OCI-LY7 (cell line): ENCODE measurements around the gene RAB21.

ENCODE experiments used
- EZH2phosphoT487 ChIP-seq: fragments of 200-600 bp; sonication (generic); IDR thresholded peaks from 2 replicates; pipeline ENCODE4 v1.6.1; 2018; ENCODE audit warnings: low read depth, borderline replicate concordance, mild to moderate bottlenecking, mixed run types, antibody characterized with exemption, low read length, moderate library complexity, mixed read lengths
- TF ChIP-seq, protein P1 (sequence below): fragments of 200-600 bp; sonication (generic); conservative IDR thresholded peaks from 2 replicates; pipeline ENCODE4 v1.5.1; 2014; ENCODE audit warnings: mild to moderate bottlenecking, antibody characterized with exemption, low read length, moderate library complexity, mixed read lengths

DNA sequence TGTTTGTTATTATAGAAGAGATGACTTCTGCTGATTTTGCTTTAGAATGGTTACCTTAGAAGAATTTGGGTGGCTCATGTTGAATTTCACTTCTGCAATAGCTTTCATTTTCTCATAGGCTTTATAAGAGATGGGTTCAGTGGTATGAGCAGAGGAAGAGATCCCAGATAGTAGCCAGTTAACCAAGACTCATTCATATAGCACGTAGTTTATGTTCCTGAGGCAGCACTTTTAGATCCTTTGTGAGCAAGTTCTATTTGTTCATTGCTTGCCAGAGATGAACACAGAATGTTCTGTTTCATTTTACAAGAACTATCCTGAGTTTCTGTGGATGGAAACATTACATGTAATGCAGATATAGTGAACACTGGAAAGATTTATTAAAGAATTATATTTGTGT, 32.2 kb downstream of the RAB21 start:
- TF ChIP-seq, protein P1, sequence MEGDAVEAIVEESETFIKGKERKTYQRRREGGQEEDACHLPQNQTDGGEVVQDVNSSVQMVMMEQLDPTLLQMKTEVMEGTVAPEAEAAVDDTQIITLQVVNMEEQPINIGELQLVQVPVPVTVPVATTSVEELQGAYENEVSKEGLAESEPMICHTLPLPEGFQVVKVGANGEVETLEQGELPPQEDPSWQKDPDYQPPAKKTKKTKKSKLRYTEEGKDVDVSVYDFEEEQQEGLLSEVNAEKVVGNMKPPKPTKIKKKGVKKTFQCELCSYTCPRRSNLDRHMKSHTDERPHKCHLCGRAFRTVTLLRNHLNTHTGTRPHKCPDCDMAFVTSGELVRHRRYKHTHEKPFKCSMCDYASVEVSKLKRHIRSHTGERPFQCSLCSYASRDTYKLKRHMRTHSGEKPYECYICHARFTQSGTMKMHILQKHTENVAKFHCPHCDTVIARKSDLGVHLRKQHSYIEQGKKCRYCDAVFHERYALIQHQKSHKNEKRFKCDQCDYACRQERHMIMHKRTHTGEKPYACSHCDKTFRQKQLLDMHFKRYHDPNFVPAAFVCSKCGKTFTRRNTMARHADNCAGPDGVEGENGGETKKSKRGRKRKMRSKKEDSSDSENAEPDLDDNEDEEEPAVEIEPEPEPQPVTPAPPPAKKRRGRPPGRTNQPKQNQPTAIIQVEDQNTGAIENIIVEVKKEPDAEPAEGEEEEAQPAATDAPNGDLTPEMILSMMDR: no peak
- no peak for TF ChIP-seq EZH2phosphoT487
